Adrenal gland (tissue), 5 donors: ENCODE results near the gene DLG5.

Experiments used
- CTCF ChIP-seq, 6 experiments: fragments of 450-650 bp in 4 of 6; fragments of 200-600 bp in 2 of 6; sonication (generic) in 1 of 6; IDR thresholded peaks; 1 replicate in 5 of 6; 2 replicates in 1 of 6; pipeline versions ENCODE4 v1.5.1 to v1.8.0; 2016 to 2021; ENCODE audit warnings: antibody characterized with exemption in 6 of 6, mild to moderate bottlenecking in 2 of 6, moderate library complexity in 1 of 6
- POLR2A ChIP-seq, 2 donors: fragments of 450-650 bp; IDR thresholded peaks; one replicate each; pipeline ENCODE4 v1.6.1; 2017; ENCODE audit warnings: antibody characterized with exemption in 2 of 2, mild to moderate bottlenecking in 2 of 2, moderate library complexity in 1 of 2
- donor health status: DM: no; HTN: no; CAD: no.

GRCh38 chr10:77782328-77783061 lies 144.1 kb downstream of the DLG5 start:
- TF ChIP-seq POLR2A (IDR thresholded peaks at IDR 0.05) (no peak), CTCF (IDR thresholded peaks at IDR 0.05) (no peak)
